Measurements from ENCODE around the gene IRAK2.
A peak's percentile ranks its signal among the peaks of the same experiment; 100 is the strongest.

The IRAK2 gene

DNA sequence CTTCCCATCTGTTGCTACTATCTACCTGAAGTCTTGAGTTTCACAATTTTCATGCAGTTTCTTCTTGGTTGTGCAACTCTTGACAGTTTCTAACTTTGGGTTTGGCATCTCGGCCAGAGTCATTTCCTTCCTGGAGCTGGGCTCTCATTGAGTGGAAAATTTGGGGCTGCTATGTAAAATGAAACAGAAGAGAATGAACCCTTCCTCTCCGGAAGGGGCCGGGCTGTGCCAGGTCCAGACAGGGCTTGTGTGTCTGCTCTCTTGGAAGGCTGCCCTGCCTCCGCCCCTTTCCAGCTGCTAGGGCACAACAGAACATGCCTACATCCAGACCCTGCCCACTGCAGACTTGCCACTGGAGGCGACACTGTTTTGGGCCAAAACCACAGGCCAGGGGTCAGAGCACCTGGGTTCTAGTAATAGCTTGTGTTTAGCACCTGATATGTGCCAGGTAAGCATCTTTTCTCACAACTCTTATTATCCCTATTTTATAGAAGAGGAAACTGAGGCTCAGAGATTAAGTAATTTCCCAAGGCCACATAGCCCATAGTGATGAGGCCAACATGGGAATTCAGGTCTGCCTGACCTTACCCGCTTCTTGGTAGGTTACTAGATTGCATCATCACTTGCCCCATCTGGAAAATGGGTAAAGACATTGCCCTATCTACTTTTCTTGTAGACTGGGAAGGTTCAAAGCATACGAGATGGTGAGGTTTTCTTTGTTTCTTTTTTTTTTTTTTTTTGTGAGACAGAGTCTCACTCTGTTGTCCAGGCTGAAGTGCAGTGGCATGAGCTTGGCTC is 25.0 kb downstream of the IRAK2 start:
- no peak for DNase-seq (ENCODE audit: low read depth)

DNA sequence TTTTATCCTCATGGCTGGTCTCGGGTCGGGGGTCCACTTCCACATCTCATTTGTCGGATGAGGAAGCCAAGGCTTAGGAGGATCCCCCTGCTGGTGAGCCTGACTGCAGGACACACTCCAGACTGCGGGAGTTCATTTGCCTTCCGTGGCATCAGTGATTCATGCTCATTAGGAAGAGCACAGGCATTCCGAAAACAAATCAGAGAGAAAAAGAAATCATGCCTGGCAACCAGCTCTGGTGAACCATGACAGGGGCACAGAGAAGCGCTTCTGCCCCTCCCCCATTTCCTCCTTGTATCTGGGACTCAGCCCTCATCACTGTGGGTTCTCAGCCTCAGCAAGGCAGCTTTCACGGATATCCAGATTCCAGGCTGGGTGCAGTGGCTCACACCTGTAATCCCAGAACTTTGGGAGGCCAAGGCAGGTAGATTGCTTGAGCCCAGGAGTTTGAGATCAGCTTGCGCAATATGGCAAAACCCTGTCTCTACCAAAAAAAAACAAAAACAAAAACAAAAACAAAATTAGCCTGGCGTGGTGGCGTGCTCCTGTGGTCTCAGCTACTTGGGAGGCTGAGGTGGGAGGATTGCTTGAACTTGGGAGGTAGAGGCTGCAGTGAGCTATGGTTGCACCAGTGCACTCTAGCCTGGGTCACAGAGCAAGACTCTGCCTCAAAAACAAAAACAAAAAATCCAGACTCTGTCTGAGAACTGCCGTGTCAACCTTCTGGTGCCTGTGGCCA is 28.4 kb downstream of the IRAK2 start:
- DNase-seq (ENCODE audit: low read depth), result peak; percentile 52

DNA sequence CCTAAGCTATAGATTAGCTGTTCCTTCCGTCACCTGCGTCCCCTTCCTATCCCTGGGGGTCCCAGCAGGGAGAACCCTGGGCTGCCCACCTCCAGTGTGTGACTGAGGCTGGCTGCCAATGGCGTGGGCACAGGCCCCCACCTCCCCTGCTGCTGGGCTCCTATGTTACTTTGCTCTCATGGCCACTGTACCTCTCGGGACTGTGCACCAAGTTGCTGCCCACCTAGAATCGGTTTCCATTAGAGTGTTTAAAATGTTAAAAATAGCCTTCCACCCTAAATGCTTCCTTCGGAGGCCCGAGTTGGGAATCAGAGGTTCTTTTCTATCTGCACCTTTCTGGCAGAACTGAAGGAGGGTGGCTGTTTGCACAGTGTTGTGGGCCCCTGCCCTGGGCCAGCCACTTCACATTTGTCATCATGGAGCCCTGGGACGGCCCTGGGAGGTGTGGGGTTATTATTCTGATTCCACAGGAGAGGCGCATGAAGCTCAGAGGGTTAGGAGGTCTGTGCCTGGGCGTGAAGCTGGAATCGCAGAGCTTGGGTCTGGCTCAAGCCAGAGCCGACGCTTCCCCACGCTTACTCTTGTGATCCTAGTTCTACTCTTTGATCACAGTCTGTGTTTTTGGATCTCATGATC is 29.1 kb downstream of the IRAK2 start:
- no peak for DNase-seq (ENCODE audit: low read depth)

DNA sequence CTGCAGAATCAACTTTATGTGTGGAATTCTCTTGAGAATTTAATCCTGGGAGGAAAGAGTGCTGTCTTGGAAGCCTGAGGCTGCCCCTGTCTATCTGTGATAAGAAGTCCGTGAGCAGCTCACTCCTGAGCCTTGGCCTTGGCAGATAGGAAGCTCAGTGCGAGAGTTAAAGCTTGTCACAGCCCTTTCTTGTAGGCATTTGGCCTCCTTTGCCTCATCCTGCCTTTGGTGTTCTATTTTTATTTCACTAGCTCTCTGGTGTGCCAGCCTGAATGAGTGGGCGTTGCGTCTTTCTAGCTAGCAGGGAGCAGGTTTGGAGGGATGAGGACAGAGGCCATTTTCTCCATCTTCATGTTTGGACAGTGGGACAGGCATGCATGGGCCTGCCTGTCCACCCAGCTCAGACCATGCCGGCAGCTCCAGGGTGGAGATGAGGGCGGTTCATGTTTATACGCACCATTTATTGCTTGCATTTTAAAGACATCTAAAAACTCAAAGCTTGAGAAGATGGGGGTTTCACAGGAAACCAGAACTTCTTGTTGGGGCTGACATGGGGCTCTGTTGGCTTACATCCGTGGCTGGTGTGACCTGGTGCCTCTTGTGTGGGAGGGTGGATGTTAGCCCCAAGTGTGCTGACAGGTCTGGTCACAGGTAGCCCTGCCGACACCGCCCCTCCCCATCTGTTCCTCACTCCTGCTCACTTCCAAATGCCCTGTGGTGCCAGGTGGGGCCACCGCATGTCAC is 29.8 kb downstream of the IRAK2 start:
- DNase-seq (ENCODE audit: low read depth), result no peak

DNA sequence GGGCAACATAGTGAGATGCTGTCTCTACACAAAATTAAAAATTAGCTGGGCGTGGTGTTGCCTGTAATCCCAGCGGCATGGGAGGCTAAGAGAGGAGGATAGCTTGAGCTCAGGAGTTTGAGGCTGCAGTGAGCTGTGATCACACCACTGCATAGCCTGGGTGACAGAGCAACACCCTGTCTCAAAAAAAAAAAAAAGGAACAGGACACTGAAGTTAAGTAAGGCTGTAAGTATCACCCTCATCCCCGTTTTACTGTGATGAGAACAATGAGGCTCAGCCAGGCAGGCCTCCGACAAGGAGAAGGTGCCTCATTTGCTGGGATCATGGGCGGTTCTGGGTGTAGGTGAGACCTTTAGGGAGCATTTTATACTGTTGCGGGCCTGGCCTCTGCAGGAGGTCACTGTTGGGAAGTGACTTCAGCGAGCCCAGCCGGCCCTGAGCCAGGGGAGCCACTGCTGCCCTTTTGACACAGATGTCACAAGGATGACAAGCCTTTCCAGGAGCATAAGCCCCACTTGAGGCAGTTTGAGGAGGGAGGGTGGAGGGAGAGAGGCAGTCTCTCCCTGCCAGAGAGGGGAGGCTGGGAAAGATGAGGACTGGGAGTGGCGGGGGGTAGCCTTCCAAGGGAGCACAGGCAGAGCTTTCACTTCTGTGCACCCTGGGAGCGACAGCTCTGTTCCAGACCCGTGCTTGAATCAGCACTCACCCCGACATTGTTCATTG is 30.8 kb downstream of the IRAK2 start:
- DNase-seq (ENCODE audit: low read depth), result no peak

DNA sequence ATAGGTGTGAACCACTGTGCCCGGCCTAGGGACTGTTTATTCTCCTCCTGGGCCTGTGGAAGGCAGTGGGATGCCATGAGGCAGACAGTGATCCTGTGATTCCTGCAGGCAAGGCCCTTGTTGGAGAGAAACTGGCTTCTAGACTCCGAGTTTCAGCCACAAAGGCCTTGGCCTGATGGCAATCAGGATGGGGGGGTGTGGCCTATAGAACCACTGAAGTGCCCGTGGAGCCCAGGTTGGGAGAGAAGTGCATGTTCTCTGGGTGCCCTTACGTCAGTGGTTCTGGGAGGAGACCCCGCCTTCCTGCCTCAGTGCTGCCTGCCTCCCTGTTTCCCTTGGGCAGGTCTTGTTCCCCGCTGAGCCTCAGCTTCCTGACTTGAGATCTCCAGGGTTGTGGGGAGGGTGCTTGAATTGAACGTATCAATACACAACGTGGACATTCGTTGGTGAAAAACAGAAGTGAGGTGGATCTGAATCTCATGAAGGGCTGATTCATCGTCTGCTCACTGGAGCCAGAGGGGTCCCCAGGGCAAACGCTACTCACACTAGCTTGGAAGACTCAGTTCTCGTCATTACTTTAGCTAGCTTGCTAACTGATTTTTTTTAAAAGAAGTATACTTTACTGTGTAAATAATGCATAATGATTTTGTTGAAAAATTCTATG is 31.8 kb downstream of the IRAK2 start:
- DNase-seq (ENCODE audit: low read depth), result no peak

DNA sequence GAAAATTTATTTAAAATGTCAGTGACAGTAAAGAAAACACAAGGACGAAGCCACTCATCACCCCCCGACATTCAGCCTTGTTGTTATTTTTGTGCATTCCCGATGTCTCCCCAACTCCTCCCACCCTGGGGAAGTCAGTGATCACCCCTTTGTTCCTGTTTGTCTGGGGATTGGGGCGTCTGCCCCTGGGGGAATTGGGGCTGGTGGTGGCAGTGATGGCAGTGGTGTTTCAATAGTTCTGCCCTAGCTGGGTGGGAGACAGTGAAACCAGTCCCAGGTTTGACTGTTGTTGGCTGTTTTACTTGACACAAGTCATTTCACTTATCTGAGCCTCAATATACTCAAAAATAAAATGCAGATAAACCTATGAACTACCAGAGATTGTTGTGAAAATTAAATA is 33.5 kb downstream of the IRAK2 start:
- no peak for DNase-seq (ENCODE audit: low read depth)

DNA sequence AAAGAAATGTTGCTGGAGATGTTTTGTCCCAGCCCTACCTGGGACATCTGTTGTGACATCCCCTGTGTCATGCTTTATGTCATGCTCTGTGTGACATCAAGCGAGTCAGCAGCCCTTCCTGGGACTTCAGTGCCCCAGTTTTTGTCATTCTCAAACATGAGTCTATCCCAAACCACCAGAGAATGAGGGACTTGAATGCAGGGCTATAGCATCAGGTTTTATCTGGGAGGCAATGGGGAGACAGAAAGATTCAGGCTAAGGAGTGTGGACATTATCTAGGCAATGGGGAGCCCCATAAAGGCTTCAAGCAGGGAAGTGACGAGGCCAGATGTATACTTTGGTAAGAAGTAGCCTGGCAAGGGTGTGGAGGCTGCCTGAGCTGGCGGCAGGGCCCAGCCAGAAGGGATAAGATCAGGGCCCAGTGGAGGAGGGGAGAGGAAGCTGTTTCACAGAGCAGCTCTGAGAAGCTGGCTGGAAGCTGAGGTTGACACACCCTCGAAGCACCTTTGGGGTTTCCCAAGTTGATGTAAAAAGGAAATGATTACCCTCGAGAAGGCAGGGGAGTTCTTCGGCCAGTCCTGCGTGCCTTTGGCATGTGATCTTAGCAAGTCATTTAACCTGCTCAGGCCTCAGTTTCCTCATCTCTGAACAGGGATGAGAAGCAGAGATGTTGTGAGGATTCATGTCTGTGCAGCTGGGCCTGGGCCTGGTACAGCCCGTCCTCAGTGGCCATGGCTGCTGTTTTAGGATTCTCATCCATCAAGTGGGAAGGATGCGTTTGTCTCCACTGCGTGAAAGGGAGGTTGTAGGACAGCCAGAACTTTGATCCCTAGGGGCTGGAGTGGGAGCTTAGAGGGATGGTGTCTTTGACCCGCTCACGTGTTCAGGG is 34.3 kb downstream of the IRAK2 start:
- peak; percentile 61 for DNase-seq (ENCODE audit: low read depth)

DNA sequence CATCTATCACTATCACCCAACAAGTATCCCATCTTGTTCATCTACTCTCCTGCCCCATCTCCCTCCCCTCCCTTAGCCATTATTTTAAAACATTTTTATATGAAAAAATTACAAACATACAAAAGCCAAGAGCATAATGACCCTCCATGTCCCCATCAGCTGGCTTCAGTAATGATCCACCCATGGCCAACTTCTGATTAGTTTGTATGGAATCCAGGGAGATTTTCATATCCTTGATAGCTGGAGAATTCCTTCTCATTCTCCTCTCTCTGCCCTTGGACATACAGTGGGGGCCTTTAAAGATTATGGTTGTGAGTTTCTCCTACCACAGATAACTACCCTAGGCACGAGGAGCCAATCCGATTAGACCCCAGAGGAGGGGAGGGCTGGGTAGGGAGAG is 40.2 kb downstream of the IRAK2 start:
- DNase-seq (ENCODE audit: low read depth), result no peak

DNA sequence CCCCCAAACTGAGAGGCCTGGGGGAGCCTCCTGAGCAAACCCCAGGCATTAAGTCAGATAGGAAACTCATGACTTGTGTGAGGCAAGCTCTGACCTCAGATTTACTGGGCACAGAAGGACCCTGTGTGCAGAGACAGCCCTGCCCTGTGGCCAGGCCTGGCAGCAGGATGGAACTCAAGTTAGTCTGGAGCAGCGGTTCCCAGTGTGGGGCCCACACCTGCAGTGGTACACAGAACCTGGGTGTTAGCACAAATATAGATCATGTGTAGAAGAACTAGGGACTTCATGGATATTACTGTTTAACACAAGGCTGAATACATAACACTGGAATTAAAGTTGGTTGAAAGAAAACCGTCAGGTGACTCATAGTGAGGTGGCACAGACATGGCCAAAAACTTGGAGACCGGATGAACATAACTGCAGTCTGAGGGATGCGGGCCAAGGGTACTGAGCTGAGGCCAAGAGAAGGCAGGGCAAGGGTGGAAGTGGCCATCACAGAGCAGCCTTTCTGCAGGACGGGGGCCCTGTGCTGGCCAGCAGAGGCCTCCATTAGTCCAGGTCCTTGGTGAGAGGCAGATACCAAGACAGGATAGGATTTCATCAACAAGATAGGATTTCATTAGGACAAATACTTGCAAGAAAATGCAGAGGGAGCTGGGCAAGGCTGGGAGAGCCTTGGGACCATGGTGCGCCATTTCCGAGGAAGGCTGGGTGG is 40.9 kb downstream of the IRAK2 start:
- DNase-seq (ENCODE audit: low read depth), result no peak

DNA sequence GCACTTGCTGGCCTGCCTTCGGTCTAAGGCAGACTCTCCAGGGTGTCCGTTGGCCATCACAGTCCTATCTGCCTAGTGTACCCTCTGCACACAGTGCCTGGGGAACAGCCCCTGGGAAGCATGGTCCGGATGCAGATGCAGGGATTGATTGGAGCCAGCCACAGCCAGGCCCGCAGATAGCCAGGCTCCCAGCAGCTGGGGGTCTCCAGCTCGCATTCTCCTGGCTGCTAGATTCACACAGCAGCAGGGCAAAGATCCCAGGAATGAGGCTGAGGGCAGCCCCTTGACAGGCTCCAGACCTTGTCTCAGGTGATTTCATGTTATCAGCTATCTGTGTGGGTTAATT is 41.4 kb downstream of the IRAK2 start:
- no peak for DNase-seq (ENCODE audit: low read depth)

DNA sequence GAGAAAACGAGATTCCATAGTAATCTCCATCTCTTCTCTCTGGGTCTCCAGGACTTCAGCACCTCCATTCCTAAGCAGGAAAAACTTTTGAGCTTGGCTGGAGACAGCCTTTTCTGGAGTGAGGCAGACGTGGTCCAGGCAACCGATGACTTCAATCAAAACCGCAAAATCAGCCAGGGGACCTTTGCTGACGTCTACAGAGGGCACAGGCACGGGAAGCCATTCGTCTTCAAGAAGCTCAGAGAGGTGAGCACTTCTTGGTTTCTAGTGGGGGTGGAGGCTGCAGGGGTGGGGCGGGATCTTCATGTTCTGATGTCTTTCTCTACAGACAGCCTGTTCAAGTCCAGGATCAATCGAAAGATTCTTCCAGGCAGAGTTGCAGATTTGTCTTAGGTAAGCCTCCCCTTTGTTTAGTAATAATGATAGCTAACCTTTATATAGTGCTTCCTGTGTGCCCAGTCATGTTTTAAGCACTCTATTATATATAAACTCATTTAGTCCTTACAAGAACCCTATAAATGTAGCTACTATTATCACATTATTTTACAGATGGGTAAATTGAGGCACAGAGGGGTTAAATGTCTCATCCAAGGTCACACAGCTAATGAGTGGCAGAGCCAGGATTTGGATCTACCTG is 48.6 kb downstream of the IRAK2 start:
- DNase-seq (ENCODE audit: low read depth), result no peak

DNA sequence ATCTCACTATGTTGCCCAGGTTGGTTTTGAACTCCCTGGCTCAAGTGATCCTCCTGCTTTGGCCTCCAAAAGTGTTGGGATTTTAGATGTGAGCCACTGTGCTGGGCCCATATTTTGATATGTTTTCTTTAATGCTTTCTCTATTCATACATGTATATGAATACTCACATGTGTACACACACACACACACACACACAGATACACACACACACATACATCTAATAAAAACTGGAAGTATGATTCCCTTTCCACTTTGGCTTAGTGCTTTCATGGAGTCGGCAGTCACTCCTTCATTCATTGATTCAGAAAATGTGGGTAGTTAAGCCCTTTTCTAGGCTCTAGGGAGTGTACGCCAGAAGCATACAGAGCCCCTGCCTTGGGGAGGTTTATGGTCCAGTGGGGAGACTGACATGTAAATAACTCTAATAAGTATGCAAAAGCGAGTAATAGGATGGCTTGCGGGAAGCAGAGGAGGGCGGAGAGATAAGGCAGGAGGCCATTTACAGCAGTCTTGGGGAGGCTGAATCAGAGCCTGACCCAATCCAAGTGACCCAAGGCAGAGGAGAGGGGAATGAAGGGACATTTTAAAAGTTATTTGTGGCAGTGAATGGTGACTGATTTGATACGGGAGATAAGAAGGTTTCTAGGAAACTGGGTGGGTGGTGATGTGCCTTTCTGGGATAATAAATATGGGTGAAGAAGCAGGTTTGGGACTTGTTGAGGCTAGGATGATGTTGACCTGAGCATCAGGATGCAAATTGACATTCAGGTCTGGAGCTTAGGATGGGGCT is 51.1 kb downstream of the IRAK2 start:
- no peak for DNase-seq (ENCODE audit: low read depth)

DNA sequence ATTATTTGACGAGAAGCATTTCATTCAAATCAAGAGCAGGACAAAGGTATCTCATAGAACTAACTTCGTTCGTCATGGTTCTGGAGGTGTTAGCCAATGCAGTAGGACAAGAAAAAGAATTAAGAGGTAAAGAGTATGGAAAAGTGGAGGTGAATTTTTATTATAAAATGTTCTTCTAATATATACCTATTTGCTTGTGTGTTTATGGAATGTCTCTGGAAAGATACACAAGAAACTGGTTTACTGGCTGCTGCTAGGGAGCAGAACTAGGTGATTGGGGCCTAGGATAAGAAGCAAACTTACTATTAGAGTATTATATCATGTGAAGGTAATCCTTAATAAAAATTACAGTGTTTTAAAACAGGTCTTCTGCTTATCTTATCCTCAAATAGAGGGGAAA is 52.6 kb downstream of the IRAK2 start:
- DNase-seq (ENCODE audit: low read depth), result no peak

DNA sequence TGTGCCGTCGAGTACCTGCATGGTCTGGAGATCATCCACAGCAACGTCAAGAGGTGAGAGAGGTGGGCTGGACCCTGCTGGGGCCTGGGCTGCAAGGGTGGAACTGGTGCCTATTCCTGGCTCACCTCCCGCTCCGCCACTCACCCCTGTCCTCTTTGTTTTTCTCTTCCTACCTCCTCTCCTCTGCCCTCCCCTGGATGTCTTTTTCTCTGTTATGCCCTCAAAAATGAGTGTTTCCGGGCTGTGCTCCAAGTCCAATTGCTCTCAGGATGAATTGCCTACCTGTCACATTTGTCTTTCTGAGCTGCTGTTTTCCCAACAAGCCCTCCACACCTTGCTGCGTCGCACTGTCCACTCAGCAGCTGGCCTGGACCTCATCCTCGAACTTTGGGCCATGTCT is 55.0 kb downstream of the IRAK2 start:
- no peak for DNase-seq (ENCODE audit: low read depth)

DNA sequence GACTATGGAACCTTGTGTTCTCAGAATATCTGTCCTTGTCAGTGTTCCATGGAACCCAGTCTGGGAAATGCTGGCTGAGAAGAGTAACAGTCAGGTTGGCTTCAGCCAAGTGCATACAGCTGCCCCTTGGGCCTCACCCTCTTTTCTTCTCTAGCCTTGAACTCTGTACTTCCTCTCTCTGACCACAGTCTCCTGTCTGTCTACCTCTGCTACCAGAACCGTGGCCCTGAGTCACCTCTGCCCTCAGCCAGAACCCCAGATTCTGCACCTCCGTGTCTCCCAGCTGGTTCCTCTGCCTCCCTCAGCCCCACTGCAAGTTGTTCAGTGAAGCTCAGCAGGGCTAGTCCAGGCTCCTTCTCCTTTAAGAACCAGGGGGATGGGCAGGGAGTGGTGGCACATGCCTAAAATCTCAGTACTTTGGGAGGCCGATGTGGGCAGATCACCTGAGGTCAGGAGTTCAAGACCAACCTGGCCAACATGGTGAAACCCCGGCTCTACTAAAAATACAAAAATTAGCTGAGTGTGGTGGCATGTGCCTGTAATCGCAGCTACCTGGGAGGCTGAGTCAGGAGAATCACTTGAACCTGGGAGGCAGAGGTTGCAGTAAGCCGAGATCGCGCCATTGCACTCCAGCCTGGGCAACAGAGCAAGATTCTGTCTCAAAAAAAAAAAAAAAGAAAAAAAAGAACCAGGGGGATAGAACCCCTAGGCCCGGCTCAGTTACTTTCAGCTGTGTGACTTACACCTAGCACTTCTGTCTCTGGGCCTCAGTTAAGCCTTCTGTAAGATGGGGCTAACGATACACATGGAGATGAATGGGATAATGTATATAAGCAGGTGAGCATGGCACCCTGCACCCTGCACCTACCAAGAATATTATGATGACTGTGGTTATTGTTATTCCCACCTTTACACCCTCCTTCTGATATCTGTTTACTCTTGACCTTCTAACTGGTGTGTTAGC is 59.2 kb downstream of the IRAK2 start:
- no peak for DNase-seq (ENCODE audit: low read depth)
